GM20431 (cell line): ENCODE measurements around the gene KLK5.
"Not testable (repeated sequence)": the region's sequence is repeated elsewhere in the genome, so short reads cannot be mapped to it uniquely, and the experiment has no call there.

ENCODE experiments used
- in situ Hi-C: fragments of 300-500 bp; cut with MseI, MboI; formaldehyde crosslinking; loops from one replicate; pipeline ENCODE4 v1.15.0; 2020; ENCODE audit warnings: low sequenced_read_pairs; ENCODE audit not compliant: unreplicated experiment

KLK5 gene

GRCh38 chr19:50952910-50953309 lies at the start of gene KLK5:
Gene KLK5 (minus strand): TSS chr19:50953038. CDS start chr19:50952657, 381 bp downstream.
- in situ Hi-C loops, result no loop called here

- in situ Hi-C loops, result no loop called here
Observed at GRCh38 chr19:51002089-51002532, 49.3 kb upstream of the KLK5 start.

GRCh38 chr19:51001515-51001914 lies 48.7 kb upstream of the KLK5 start, which contains the start of gene KLK8:
Gene KLK8 (minus strand): TSS chr19:51001604. CDS start chr19:51001167, 437 bp downstream.
- in situ Hi-C loops, result no loop called here

- in situ Hi-C loops, result no loop called here
Observed at GRCh38 chr19:51000981-51001380, 48.1 kb upstream of the KLK5 start.

- in situ Hi-C loops, result no loop called here
Observed at GRCh38 chr19:51000426-51000825, 47.6 kb upstream of the KLK5 start.

GRCh38 chr19:50998686-50999085 lies 45.8 kb upstream of the KLK5 start:
- in situ Hi-C loops, result no loop called here

- in situ Hi-C loops, result no loop called here
Observed at GRCh38 chr19:50998061-50998460, 45.2 kb upstream of the KLK5 start.

- in situ Hi-C loops, result no loop called here
Observed at GRCh38 chr19:50994129-50994528, 41.3 kb upstream of the KLK5 start.

- in situ Hi-C loops, result no loop called here
Observed at GRCh38 chr19:50992666-50993035, 39.8 kb upstream of the KLK5 start.

GRCh38 chr19:50984416-50984815 lies 31.6 kb upstream of the KLK5 start:
- in situ Hi-C loops, result not testable (repeated sequence)

- in situ Hi-C loops, result no loop called here
Observed at GRCh38 chr19:50983625-50984292, 30.9 kb upstream of the KLK5 start, which contains the start of gene KLK7. Gene KLK7 (minus strand): TSS chr19:50983917. CDS start chr19:50982399, 1,518 bp downstream.

GRCh38 chr19:50982186-50982585 lies 29.3 kb upstream of the KLK5 start:
- in situ Hi-C loops, result no loop called here

GRCh38 chr19:50981587-50982146 lies 28.8 kb upstream of the KLK5 start:
- in situ Hi-C loops, result no loop called here

- in situ Hi-C loops, result no loop called here
Observed at GRCh38 chr19:50980208-50980607, 27.4 kb upstream of the KLK5 start.

- in situ Hi-C loops, result no loop called here
Observed at GRCh38 chr19:50979758-50980157, 26.9 kb upstream of the KLK5 start.

- in situ Hi-C loops, result no loop called here
Observed at GRCh38 chr19:50978772-50979390, 26.0 kb upstream of the KLK5 start.

- in situ Hi-C loops, result no loop called here
Observed at GRCh38 chr19:50977626-50978025, 24.8 kb upstream of the KLK5 start.

- in situ Hi-C loops, result no loop called here
Observed at GRCh38 chr19:50975766-50976165, 22.9 kb upstream of the KLK5 start.

- in situ Hi-C loops, result no loop called here
Observed at GRCh38 chr19:50974702-50975556, 22.1 kb upstream of the KLK5 start.

GRCh38 chr19:50972795-50973376 lies 20.0 kb upstream of the KLK5 start:
- in situ Hi-C loops, result no loop called here
